Posterior cingulate gyrus (tissue), 11 donors: ENCODE data around the gene TPRG1L.

Source experiments
- DNase-seq, 10 donors: peaks; one replicate each; pipeline versions ENCODE4 v3.0.0 to v3.0.0-alpha.2; 2020 to 2021; ENCODE audit warnings: mixed read lengths in 3 of 10
- intact Hi-C: fragments of 100-400 bp; cut with DNase I; formaldehyde crosslinking; loops from one replicate; pipeline ENCODE4 v1.15.1; 2023

TPRG1L gene

DNA sequence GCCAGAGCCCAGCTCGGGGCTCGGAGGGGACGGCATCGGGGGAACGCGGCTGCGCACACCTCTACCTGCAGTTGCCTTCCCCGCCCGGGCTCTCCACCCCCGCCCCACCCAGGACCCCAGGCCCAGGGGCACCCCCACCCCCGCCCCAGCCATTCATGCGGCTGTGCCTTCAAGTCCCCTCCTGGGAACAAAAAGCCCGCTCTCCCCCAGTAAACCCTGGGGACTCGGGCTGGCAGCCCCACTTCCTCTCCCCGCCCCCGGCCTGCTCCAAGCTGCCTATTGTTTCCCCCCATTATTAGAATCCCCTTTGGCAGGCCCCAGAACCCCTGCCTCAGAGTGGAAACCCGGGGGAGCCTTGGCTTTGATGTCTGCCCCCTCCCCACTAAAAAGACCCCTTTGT lies 31.5 kb upstream of the TPRG1L start:
- no peak for DNase-seq
- intact Hi-C loops, result no loop called here

DNA sequence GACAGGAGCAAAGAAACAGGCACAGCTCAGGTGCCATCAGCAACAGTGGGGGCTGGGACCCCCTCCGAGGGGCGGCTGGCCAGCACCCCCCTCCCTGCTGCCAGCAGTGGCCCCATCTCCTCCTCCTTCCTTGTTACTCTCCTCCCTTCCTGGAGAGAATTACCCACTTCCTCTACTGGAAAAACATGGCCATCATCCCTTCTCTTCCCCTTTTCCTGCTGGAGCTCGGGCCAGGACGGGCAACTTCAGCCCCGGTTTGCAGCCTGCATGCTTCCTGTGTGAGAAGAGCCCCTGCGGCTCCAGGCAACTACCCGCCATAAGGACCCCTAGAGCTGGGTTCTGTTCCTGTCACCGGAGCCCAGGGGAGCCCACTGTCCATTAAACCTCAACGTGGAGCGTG lies 31.1 kb upstream of the TPRG1L start:
- intact Hi-C loops, result no loop called here
- DNase-seq, result no peak

DNA sequence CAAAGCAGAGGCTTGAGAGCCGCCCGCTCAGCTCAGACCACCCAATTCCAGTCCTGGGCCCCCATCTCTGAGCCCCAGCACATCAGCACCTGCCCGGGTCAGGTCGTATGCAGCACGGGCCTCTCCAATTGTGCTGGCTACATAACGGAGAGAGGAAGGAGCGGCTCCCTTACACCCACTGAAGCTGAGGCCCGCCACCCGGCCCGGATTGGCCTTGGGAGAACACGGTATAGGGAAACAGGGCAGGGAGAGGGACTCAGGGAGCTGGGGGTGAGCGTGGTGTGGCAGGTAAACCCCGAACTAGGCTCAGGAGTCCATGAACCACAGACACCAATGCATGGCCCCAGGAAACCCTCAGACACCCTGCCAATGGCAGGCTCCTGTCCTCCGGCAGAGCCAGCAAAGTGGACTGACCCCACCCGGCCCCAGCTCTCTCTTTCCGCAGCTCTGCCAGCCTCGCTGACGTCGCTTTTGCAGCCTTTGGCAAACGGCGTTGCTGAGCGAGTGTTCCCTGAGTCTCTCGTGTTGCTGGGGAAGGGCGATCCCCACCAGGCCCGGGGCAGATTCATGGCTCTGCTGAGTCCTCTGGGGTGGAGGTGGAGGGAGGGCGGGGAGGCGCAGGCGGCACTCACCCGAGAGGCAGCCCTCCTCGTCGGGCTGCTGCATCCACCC lies 30.0 kb upstream of the TPRG1L start:
- peak in 1 of 10 donors; percentile 30 for DNase-seq
- intact Hi-C loops, result no loop called here

DNA sequence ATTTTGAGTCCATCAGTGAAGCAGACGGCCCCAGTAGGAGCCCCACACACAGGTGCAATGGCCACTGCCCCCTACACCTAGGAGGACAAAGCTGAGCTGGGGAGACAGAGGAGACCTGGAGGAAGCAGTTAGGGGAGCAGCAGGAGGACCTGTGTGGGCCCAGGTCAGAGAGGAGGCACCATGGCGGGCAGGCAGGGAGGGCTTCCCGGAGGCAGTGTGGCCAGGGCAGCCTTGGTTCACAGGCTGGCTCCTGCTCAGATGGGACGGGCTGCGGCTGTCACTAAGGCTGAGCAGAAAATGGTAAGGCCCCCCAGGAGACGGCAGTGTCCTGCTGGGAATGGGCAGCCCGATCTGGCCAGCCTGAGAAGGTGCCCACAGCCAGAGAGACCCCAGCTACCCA lies 28.9 kb upstream of the TPRG1L start:
- DNase-seq, result no peak
- intact Hi-C loops, result loop anchor here (2.0 kb wide), 1 partner anchor 25 kb away; no protein-coding TSS in a partner anchor

DNA sequence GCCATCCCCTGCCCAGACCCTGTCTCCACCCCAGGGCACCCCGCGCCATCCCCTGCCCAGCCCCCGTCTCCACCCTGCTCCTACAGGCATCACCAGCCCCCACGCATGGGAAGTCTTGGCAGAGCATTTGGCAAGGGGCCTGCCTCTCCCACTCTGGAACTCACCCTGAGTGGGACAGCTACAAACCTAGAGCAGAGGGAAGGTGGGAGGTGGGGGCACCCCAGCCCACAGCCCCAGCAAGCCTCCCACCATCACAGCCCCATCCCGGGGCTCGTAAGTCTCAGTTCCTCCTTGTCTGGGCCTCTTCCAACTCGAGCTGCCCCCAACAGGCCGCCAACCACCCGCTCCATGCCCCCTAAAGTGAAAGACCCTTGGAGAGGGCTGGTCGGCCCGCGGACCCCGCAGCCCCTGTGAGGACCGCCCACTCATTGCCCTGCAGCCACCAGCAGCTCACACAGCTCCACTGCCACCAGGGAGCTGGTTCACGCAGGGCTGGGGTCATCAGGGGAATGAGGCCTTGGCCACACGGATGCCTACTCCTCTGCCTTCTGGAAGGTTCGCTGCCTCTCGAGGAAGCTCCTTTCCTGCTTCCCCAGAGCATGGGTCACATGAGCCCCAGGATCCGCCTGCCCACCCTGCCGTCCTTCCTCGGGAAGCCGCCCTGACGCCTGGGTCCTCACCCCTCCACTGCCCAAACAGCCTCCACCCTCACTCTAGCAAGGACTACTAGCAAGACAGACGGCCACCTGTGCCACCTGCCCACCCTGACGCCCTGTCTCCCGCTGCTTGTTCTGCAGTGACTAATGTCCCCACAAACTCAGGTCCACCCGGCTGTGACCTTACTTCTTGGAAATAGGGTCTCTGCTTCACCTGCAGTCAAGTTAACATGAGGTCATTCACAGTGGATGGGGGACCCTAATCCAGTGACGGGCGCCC lies 27.9 kb upstream of the TPRG1L start:
- no peak for DNase-seq

DNA sequence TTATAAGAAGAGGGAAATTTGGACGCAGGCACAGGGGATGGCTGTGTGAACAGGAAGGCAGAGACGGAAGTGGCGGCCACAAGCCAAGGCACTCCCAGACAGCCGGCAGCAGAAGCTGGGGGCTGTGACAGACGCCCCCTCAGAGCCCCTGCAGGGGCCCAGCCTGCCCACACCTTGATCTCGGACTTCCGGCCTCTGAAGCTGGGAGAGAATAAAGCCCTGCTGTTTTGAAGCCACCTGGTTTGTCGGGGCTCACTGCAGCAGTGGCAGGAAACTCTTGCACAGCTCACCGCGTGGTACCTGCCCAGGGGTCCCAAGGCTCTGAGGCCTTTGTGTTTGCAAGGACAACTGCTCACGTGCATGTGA lies 27.2 kb upstream of the TPRG1L start:
- no peak for DNase-seq
- intact Hi-C loops, result loop anchor here (2.0 kb wide), 1 partner anchor 27 kb away; no protein-coding TSS in a partner anchor

More for the DNA sequence above, 27.9 kb upstream of the TPRG1L start:
- intact Hi-C loops, result loop anchor here (2.0 kb wide), 1 partner anchor 26 kb away; no protein-coding TSS in a partner anchor

DNA sequence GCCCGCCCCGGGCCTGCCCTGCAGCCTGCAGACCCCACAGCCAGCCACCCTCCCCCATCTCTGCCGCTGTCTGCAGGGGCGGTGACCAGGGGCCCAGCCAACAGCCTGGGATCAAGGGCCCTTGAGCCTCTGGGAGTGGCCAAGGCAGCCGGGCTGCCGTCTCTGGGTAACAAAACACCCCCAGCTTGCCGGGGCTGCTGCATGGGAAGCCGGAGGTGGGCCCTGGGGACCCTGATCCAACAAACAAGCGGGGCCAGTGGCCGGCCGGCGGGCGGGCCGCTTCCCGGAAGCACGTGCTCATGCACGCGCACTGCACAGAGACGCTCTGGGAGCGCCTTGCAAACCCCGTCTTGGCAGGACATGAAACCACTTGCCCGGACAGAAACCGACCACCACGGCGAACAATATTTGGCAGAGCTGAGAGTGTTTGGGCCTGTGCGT lies 26.7 kb upstream of the TPRG1L start:
- no peak for DNase-seq

DNA sequence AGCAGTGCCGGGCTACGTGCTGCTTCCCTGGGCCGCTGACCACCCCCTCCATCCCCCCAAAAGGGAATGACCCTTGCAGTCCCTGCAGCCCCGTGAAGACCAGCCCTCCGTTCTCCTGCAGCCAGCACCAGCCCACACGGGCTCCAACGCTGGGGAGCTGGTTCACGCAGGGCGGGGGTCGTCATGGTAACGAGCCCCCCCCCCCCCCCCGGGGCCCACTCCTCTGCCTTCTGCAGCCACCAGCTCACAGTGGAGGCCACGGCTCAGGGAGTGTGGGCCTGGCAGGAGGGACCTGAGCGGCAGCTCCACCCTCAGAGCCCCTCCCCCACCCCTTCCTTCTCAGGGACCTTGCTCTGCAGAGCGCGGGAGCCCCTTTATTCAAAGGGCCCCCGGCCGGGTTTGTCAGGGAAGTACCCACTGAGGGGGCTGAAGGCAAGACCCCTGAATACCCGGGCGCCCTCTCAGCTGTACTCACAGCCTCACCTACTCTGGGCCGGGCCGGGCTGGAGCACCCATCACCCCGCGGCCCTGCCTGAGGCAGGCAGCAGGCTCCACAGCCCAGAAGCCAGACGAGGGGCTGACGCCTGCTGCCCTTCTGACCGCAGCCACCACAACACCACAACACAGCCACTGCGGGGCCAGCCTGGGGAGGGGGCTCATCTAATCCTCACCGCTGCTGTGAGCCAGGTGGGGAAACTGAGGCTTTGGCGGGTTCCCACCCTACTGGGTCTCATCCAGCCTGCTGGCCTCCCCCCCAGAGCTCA lies 26.1 kb upstream of the TPRG1L start:
- intact Hi-C loops, result no loop called here
- DNase-seq, result no peak

More for the DNA sequence above, 26.7 kb upstream of the TPRG1L start:
- intact Hi-C loops, result no loop called here

DNA sequence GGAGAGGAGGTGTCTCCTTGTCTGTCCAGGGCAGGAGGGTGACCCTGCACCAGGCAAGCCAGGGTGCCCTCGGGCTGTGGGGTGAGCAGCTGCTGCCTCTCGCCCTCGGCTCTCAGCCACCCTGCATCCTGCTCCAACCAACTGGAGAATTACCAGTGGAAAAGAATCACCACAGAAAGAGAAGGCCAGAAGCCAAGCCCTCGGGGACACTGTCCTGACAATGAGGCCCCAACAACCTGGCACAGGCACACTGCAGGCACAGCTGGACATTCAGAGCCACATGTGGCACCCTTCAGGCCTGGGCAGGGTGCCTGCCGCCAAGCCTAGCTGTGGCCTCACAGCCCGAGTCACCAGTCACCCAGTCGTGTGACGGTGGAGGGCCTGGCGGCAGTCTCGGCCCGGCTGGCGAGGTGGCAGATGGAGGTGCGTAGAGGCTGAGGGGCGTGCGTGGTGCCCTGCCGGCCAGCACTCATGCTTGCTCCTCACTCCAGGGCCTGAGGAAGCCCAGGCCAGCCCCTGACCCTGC lies 25.5 kb upstream of the TPRG1L start:
- DNase-seq, result peak in 1 of 10 donors; percentile 29

DNA sequence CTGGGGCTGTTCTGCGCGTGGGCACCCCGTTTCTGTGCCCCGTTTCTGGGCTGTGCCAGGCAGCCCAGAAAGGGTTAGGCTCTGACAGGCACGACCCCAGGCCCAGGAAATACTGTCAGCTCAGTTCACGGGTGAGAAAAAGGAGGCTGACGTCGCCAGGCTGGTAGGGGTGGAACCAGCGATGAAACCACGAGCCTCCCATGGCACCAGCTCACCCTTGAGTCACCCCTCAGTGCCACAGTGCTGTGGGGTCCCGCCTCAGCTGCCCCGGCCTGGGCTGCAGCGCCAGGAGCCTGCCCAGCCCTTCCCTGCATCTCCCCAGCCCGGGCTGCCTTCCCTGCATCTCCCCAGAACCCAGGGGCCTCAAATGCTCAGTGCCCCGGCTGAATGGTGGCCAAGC lies 25.0 kb upstream of the TPRG1L start:
- DNase-seq, result no peak
- intact Hi-C loops, result no loop called here

More for the DNA sequence above, 25.5 kb upstream of the TPRG1L start:
- intact Hi-C loops, result no loop called here

DNA sequence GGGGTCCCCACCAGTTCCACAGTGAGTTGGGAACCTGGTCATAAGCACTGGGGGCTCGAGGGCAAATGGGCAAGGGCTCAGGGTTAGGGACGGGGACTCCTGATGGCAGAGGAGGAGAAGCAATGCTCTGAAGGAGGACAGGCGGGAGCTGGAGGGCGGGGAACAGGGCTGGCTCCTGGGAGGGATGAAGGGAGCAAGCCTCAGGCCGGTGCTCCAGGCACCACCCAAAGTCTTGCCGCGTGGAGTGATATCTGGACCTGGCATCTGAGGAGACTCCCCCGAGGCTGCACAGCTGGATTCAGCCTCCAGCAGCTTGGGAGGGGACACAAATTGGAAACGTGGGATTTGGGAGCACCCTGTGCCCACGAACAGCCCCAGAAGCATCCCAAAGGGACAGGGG lies 24.5 kb upstream of the TPRG1L start:
- intact Hi-C loops, result no loop called here
- no peak for DNase-seq

DNA sequence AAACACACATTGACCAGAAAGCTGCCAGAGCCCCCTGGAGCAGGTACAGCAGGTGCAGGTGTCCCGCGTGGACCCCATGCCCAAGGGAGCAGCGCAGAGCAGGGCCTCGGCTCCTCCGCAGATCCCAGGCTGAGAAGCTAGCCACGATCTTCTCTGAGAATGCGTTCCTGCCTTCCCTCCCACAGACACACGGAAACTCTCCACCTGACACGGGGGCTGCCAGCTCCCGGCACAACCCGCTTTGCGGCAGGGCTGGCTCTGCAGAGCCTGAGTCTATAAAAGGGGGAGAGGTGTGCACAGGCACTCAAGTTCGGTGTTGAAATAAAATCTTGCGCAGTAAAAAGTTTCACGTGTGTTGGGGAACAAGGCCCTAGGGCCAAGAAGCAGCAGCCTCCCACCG lies 23.1 kb upstream of the TPRG1L start:
- intact Hi-C loops, result no loop called here
- DNase-seq, result no peak

DNA sequence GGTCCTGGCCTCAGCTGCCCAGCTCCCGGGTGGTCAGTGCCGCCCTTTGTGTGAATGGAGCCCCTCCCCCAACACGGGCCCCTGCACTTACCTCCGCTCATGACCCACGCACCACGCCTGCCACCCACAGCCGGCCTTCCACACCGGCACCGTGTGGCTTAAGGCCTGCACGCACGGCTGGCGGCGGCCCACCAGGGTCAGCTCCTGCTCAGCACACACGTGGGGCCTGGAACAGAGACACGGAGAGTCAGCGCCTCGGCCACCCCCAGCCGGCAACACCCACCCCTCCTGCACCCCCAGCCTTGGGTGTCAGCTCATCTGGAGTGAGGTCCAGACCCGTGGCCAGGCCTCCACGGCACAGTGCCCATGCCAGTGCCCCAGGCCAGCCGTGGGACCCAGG lies 22.4 kb upstream of the TPRG1L start:
- DNase-seq, result no peak
- intact Hi-C loops, result no loop called here

DNA sequence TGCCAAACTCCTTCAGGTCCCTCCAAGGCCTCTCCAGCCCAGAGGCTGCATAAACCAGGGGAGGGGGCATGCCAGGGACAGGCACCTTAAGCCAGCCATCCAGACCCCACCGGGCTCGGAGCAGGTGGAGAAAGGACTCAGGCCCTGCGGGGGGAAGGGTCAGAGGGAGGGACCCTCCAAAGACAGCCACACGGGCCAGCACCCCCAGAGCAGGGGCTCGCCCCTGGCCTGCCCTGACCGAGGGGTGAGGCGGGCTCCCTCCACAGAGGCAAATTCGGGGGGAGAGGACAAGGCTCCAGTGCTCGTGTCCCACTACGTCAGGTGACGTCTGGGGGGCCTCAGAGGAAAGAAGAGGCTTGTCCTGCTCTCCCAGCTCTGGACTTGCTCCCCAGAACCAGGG lies 21.7 kb upstream of the TPRG1L start:
- intact Hi-C loops, result no loop called here
- DNase-seq, result no peak

DNA sequence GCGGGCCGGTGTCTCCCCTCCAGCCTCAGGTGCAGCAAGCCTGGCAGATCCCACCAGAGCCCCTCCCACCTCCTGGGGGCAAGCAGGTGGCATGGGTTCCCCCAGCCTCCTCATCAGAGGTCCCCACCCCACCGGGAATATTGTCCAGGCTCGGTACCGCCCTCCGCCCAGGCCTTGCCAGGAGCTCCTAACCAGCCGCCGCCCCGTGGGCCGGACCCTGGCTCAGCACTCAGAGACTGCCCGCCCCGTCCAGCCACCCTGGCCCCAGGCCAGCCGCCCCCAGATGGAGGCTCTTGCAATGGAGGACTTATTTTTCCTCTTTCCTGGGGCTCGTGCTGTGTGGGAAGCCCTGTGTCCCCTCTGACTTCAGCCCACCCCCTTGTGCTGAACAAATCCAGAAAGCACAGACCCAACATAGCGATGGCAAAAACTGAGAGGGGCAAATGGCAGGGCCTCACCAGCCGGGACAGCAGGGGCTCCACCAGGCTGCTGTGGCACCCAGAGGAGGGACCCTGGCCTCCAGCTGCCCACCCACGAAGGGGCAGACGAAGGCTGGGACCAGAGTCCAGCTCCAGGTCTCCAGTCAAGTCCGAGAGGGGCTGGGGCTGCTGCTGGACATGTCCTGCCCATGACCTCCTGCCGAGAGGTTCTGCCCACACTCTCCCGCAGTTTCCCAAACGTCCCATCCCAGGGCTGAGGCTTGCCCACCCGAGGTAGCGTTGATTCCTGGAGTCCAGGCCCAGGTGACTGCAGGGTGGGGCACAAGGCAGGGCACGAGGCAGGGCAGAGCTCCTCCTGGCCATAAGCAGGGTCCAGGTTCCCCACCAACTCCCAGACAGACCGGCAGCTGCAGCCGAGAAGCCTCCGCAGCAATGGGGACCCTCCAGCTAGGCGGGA lies 21.0 kb upstream of the TPRG1L start:
- no peak for DNase-seq
- intact Hi-C loops, result no loop called here

DNA sequence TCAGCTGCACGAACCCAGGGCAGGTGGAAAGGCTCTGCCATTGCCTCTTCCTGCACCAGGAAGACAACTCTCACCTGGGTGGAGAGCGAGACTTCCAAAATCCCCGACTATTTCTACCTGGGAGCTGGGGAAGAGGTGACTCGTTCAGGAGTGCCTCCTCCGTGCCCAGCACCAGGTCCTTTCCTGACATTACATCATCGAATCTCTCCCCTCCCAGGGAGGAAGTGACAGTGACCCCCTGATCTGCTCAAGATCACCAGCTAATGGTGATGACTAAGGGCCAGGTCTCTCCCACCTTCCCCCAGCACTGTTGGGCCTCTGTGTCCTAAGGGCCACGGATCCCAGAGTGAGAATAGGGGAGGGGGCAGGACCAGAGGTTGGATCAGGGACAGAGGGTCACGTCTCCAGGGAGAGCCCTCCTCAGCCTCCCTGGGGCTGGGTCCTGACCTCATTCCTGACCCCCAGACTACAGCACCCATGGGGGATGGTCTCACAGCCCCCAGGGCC lies 20.3 kb upstream of the TPRG1L start:
- intact Hi-C loops, result no loop called here
- DNase-seq, result no peak

DNA sequence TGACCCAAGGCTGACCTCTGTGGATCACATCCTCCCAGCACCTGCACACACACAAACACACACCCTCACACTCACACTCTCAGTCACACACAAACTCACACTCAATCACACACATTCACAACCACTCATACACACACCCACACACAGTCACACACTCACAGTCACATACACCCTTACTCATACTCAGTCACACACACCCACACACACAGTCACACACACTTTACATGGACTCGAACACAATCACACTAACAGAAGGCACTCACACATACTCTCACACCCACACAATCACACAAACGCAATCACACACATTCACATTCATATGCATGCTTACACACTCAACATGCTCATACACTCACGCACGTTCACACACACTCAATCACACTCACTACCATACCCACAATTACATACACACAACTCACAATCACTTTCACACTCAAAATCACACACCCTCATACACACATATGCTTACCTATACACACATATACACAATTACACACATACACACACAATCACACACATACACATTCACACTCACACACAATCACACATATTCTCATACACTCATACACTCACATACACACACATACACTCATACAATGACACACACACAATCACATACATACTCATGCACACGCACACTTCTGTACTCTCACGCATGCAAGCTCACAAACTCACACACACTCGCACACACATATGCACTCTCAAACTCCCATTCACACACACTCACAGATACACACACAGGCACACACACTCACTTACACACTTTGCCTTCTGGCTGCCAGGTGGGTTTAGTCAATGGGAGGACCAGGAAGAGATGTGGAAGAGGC lies 19.6 kb upstream of the TPRG1L start:
- intact Hi-C loops, result no loop called here
- no peak for DNase-seq
